Osteoblast (primary cell): ENCODE results near the gene NIM1K. TPM values are rescaled to one million over a fixed set of nuclear protein-coding genes. Genes with fewer than 3 reads are reported as not detected.

Experiments used
- DNase-seq: peaks from one replicate; pipeline ENCODE4 v3.0.0; 2011; ENCODE audit warnings: low spot score, mixed read lengths; ENCODE audit not compliant: insufficient read length; ENCODE audit errors: missing footprints
- H2AFZ ChIP-seq: 2 replicates; pipeline ENCODE4 v1.6.0; 2011; ENCODE audit warnings: mild to moderate bottlenecking, low read length
- H3K27ac ChIP-seq: 2 replicates; pipeline ENCODE4 v1.5.1; 2011; ENCODE audit warnings: mild to moderate bottlenecking, low read depth, low read length, moderate library complexity
- H3K27me3 ChIP-seq: 2 replicates; pipeline ENCODE4 v1.6.0; 2012; ENCODE audit warnings: mild to moderate bottlenecking, control low read depth, inconsistent platforms, low read length, moderate library complexity; ENCODE audit not compliant: insufficient read depth
- H3K36me3 ChIP-seq: 2 replicates; pipeline ENCODE4 v1.5.1; 2011; ENCODE audit warnings: mild to moderate bottlenecking, low read length, control low read depth, moderate library complexity; ENCODE audit not compliant: insufficient read depth
- H3K4me1 ChIP-seq: 2 replicates; pipeline ENCODE4 v1.5.1; 2011; ENCODE audit warnings: mild to moderate bottlenecking, low read length, control low read depth, moderate library complexity; ENCODE audit not compliant: insufficient read depth
- H3K4me2 ChIP-seq: 2 replicates; pipeline ENCODE4 v1.6.0; 2011; ENCODE audit warnings: mild to moderate bottlenecking, low read length; ENCODE audit not compliant: insufficient read depth
- H3K4me3 ChIP-seq: fragments of 200-600 bp; sonication (generic); 3 replicates; pipeline ENCODE4 v1.5.1; 2012; ENCODE audit warnings: mild to moderate bottlenecking, low read length, inconsistent platforms; ENCODE audit not compliant: insufficient read depth
- H3K79me2 ChIP-seq: 2 replicates; pipeline ENCODE4 v1.6.0; 2012; ENCODE audit warnings: mild to moderate bottlenecking, low read length, control low read depth, inconsistent platforms; ENCODE audit not compliant: insufficient read depth
- H3K9me3 ChIP-seq: 2 replicates; pipeline ENCODE4 v1.5.1; 2011; ENCODE audit warnings: low read depth, low read length, control low read depth
- H4K20me1 ChIP-seq: 2 replicates; pipeline ENCODE4 v1.6.0; 2012; ENCODE audit warnings: mild to moderate bottlenecking, low read length, control low read depth; ENCODE audit not compliant: insufficient read depth
- total RNA-seq: library from RNA; depleted of rRNA; stranded (reverse); fragments of >200 nt; gene quantifications from 2 replicates; pipeline ENCODE4 v1.2.3, GENCODE V29; 2012
- TF ChIP-seq, protein P1 (sequence below): IDR thresholded peaks from 2 replicates; pipeline ENCODE4 v1.5.1; 2011; ENCODE audit warnings: mild to moderate bottlenecking, low read depth, low read length, moderate library complexity; ENCODE audit errors: extremely low read depth

Gene NIM1K
- total RNA-seq, 1 donor = 1.1 TPM

DNA sequence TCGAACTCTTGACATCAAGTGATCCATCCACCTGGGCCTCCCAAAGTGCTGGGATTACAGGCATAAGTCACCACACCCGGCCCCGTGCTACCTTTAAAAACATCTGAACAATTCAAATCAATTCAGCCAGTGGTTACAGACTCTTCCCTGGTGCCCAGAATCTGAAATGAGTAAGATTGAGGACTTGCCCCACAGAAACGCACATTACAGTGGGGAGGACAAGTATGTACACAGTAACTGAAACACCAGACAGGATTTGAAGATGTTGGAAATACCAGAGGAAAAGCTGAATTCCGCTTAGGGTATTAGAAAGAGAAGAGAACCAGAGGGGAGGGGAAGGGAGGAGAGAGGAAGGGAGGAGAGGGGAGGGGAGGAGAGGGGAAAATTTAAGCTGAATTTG is 17.8 kb downstream of the NIM1K start:
- Histone ChIP-seq H3K4me1 (peaks cover 16% of the 10 kb centered on the region), H2AFZ (no peak overlapping the region), H4K20me1 (no peaks in the 10 kb centered on the region), H3K9me3 (no peaks in the 10 kb centered on the region), H3K4me2 (no peak overlapping the region), H3K4me3 (no peak overlapping the region), H3K27me3 (peaks cover 9% of the 10 kb centered on the region), H3K36me3 (no peaks in the 10 kb centered on the region), H3K79me2 (no peaks in the 10 kb centered on the region), H3K27ac (no peak overlapping the region)
- TF ChIP-seq, protein P1, sequence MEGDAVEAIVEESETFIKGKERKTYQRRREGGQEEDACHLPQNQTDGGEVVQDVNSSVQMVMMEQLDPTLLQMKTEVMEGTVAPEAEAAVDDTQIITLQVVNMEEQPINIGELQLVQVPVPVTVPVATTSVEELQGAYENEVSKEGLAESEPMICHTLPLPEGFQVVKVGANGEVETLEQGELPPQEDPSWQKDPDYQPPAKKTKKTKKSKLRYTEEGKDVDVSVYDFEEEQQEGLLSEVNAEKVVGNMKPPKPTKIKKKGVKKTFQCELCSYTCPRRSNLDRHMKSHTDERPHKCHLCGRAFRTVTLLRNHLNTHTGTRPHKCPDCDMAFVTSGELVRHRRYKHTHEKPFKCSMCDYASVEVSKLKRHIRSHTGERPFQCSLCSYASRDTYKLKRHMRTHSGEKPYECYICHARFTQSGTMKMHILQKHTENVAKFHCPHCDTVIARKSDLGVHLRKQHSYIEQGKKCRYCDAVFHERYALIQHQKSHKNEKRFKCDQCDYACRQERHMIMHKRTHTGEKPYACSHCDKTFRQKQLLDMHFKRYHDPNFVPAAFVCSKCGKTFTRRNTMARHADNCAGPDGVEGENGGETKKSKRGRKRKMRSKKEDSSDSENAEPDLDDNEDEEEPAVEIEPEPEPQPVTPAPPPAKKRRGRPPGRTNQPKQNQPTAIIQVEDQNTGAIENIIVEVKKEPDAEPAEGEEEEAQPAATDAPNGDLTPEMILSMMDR = no peak
- peak; percentile 29 for DNase-seq

DNA sequence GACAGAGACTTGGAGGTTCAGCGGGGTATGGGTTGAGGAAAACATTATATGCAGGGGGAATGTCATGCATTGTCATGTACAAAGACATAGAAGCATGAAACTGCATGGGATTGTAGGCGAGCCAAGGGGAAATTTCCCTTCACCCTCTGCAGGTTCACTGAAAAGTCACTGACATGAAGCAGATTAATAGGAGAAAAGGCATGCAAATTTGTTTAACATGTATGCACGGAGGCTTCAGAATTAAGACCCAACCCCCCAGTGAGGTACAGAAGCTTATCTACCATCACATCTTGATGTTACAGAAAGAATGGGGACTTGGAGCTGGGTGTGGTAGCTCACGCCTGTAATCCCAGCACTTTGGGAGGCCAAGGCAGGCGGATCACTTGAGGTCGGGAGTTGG is 18.5 kb downstream of the NIM1K start:
- Histone ChIP-seq H3K27me3 (peaks cover 9% of the 10 kb centered on the region), H2AFZ (no peak overlapping the region), H3K4me3 (no peak overlapping the region), H3K4me1 (peaks cover 20% of the 10 kb centered on the region), H3K9me3 (no peaks in the 10 kb centered on the region), H4K20me1 (no peaks in the 10 kb centered on the region), H3K79me2 (no peaks in the 10 kb centered on the region), H3K4me2 (no peak overlapping the region), H3K27ac (no peak overlapping the region), H3K36me3 (no peaks in the 10 kb centered on the region)
- TF ChIP-seq, protein P1 = no peak
- no peak for DNase-seq

DNA sequence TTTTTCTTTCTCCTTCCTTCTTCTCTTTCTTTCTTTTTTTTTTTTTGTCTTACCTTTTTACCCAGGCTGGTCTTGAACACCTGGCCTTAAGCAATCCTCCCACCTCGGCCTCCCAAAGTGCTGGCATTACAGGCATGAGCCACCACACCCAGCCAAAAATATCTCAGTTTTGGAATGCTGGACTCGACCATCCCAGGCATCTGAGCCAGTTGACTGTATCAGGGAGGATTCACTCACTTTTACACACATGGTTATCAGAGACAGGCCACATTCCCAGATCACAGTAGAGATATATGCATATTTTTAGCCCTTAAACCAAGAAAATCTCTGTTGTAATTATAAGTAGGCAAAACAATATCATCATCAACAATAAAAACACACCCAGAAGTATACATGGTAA is 21.9 kb downstream of the NIM1K start:
- H2AFZ ChIP-seq = no peak overlapping the region
- H3K27ac ChIP-seq = no peak overlapping the region
- H4K20me1 ChIP-seq = no peaks in the 10 kb centered on the region
- no peak for DNase-seq
- no peak overlapping the region for H3K4me3 ChIP-seq
- peaks cover 13% of the 10 kb centered on the region for H3K27me3 ChIP-seq
- H3K4me2 ChIP-seq = no peak overlapping the region
- no peaks in the 10 kb centered on the region for H3K36me3 ChIP-seq
- H3K9me3 ChIP-seq = no peaks in the 10 kb centered on the region
- TF ChIP-seq, protein P1 = no peak
- no peaks in the 10 kb centered on the region for H3K79me2 ChIP-seq
- peaks cover 8% of the 10 kb centered on the region for H3K4me1 ChIP-seq

DNA sequence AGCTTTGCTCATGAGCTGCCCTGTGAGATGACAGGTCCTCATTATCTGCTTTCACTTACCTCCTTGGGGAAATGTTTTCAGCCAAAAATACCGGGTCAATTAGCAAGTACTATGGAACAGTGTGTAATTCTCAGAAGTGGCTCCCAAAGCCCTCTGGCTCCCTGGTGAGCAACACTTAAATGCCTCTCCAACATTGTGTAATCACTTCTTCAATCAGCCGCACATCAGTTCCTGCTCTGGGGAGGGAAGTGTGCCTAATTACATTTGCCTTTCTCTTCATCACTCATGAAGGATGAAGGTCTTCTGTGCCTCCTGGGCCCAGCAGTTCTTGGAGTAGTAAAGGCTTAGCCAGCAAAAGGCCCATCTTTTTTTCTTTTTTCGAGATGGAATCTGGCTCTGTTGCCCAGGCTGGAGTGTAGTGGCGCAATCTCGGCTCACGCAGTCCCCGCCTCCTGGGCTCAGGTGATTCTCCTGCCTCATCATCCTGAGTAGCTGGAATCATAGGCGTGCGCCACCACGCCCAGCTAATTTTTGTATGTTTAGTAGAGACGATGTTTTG is 23.1 kb downstream of the NIM1K start:
- no peak overlapping the region for H3K4me2 ChIP-seq
- no peaks in the 10 kb centered on the region for H3K9me3 ChIP-seq
- H3K4me1 ChIP-seq = peaks cover 5% of the 10 kb centered on the region
- H3K27me3 ChIP-seq = peaks cover 9% of the 10 kb centered on the region
- no peaks in the 10 kb centered on the region for H3K36me3 ChIP-seq
- H3K27ac ChIP-seq = no peak overlapping the region
- no peak overlapping the region for H2AFZ ChIP-seq
- H4K20me1 ChIP-seq = no peaks in the 10 kb centered on the region
- H3K4me3 ChIP-seq = no peak overlapping the region
- DNase-seq = no peak
- TF ChIP-seq, protein P1 = no peak
- H3K79me2 ChIP-seq = no peaks in the 10 kb centered on the region
